GM12878 (cell line): ENCODE data around the gene GRHL1.

Source experiments
- CTCF ChIP-seq, 3 experiments: IDR thresholded peaks in 2 of 3; conservative IDR thresholded peaks in 1 of 3; 2 replicates each; pipeline ENCODE4 v1.5.1; 2011; ENCODE audit warnings: low read depth in 3 of 3, low read length in 3 of 3, mild to moderate bottlenecking in 3 of 3, control low read depth in 2 of 3, moderate library complexity in 2 of 3, inconsistent platforms in 1 of 3, mixed read lengths in 1 of 3; ENCODE audit not compliant: control insufficient read depth in 2 of 3, insufficient read depth in 1 of 3; ENCODE audit errors: extremely low read depth in 1 of 3
- PML ChIP-seq: IDR thresholded peaks from 2 replicates; pipeline ENCODE4 v1.6.1; 2012; ENCODE audit warnings: low read length, inconsistent platforms
- POLR2A ChIP-seq: IDR thresholded peaks from 2 replicates; pipeline ENCODE4 v1.6.1; 2011; ENCODE audit warnings: low read depth, mild to moderate bottlenecking, low read length

GRCh38 chr2:9991221-9991620 lies 39.7 kb downstream of the GRHL1 start:
- TF ChIP-seq CTCF (IDR thresholded peaks at IDR 0.05 in 2 of 3, conservative IDR thresholded peaks at IDR 0.05 in 1 of 3; ENCODE audit: control insufficient read depth in 2 of 3, extremely low read depth in 1 of 3, insufficient read depth in 1 of 3, low read depth in 3 of 3, low read length in 3 of 3) (no peak), POLR2A (no peak), PML (no peak)
